Adrenal gland (tissue), 5 donors: ENCODE results near the gene GLB1L2.

Experiments used
- POLR2A ChIP-seq, 2 donors: fragments of 450-650 bp; IDR thresholded peaks; one replicate each; pipeline ENCODE4 v1.6.1; 2017; ENCODE audit warnings: antibody characterized with exemption in 2 of 2, mild to moderate bottlenecking in 2 of 2, moderate library complexity in 1 of 2
- TF ChIP-seq, protein P1 (sequence below), 6 experiments: fragments of 450-650 bp in 4 of 6; fragments of 200-600 bp in 2 of 6; sonication (generic) in 1 of 6; IDR thresholded peaks; 1 replicate in 5 of 6; 2 replicates in 1 of 6; pipeline versions ENCODE4 v1.5.1 to v1.8.0; 2016 to 2021; ENCODE audit warnings: antibody characterized with exemption in 6 of 6, mild to moderate bottlenecking in 2 of 6, moderate library complexity in 1 of 6
- donor health status: DM: no; HTN: no; CAD: no.

DNA sequence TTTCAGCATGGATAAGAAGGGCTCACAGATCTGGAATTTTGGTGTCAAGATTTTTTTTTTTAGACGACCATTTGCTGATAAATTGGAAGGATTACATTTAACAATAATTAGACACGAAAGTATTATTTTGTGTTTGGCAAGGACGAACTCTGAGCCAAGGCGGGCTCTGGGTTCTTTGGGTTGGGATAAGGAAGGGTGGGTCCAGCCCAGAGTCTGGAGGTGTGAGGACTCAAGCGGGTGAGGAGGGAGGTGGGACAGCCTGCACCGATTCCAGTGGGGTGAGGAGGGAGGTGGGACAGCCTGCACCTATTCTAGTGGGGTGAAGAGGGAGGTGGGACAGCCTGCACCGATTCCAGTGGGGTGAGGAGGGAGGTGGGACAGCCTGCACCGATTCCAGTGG lies 76.1 kb downstream of the GLB1L2 start:
- no peak for TF ChIP-seq POLR2A (IDR thresholded peaks at IDR 0.05)
- TF ChIP-seq, protein P1, sequence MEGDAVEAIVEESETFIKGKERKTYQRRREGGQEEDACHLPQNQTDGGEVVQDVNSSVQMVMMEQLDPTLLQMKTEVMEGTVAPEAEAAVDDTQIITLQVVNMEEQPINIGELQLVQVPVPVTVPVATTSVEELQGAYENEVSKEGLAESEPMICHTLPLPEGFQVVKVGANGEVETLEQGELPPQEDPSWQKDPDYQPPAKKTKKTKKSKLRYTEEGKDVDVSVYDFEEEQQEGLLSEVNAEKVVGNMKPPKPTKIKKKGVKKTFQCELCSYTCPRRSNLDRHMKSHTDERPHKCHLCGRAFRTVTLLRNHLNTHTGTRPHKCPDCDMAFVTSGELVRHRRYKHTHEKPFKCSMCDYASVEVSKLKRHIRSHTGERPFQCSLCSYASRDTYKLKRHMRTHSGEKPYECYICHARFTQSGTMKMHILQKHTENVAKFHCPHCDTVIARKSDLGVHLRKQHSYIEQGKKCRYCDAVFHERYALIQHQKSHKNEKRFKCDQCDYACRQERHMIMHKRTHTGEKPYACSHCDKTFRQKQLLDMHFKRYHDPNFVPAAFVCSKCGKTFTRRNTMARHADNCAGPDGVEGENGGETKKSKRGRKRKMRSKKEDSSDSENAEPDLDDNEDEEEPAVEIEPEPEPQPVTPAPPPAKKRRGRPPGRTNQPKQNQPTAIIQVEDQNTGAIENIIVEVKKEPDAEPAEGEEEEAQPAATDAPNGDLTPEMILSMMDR (IDR thresholded peaks at IDR 0.05) = no peak
